HG02943 (cell line): ENCODE data around the gene BTBD6.

Source experiments
- ATAC-seq: cut with Tn5 transposase; IDR thresholded peaks from one replicate; pipeline ENCODE4 v1.9.1; 2021; ENCODE audit warnings: mild to moderate bottlenecking, low read depth, moderate library complexity; ENCODE audit not compliant: unreplicated experiment

BTBD6 gene

GRCh38 chr14:105210266-105211025 lies 37.9 kb upstream of the BTBD6 start:
- no peak for ATAC-seq

DNA sequence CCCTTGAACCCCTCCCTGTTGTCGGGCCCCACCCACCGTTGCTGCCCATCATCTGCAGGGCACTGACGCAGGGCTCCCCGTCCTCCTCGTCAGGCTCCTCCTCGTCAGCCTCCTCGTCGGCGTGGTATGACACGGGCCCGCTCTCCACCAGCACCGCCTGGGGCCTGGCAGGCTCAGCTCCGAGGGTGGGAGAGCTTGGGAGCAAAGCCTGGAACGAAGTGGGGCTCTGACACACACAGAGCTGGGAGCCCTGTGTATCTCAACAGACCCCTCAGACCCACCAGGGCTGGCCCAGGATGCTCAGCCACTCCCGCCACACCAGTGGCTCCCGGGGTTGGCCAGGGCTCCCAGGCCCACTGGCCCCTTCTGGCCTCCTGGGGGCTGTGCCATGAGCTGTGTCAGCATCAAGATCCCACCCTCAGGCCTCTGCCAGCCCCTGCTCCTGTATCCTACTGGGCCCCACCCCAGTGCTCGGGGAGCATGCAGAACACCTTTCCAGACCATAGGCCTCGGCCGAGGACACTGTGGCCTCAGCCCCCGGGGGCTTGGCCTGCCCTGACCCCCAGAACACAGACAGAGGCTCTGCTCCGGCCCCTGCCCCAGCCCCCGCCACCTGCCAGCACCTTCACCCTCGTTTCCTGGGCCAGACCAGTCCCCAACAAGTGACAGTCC lies 37.1 kb upstream of the BTBD6 start:
- ATAC-seq: no peak

DNA sequence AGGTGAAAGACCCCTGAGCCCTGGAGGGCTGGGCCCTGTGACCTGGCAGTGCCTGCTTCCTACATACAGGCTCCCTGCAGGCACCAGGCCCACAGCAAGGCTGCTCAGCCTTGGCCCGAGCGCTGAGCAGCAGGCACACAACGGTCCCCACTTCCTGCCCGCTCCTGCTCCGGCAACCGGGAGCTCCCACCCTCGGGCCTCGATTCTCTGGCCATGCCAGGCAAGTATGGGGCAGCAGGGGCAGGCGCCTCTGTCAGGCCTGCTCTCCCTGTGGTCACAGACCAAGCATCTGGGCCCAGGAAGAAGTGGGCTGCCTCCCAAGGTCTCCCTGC lies 36.6 kb upstream of the BTBD6 start:
- ATAC-seq: no peak

GRCh38 chr14:105212541-105213300 lies 35.6 kb upstream of the BTBD6 start:
- no peak for ATAC-seq

DNA sequence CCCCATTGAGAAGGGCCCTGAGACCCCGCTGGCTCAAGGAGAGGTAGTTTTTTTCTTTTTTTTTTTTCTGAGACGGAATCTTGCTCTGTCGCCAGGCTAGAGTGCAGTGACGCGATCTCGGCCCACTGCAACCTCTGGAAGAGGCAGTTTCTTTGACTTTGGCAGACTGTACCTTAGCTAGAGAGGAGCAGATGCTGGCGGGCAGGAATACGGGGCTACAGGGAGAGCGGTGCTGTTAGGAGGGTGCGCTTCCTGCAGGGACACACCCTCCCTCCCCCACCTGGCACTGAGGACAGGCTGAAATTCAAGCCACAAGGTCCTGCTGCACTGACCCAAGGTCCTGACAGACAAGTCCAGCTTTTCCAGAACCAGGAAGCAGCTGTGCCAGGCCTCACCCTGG lies 35.0 kb upstream of the BTBD6 start:
- no peak for ATAC-seq

DNA sequence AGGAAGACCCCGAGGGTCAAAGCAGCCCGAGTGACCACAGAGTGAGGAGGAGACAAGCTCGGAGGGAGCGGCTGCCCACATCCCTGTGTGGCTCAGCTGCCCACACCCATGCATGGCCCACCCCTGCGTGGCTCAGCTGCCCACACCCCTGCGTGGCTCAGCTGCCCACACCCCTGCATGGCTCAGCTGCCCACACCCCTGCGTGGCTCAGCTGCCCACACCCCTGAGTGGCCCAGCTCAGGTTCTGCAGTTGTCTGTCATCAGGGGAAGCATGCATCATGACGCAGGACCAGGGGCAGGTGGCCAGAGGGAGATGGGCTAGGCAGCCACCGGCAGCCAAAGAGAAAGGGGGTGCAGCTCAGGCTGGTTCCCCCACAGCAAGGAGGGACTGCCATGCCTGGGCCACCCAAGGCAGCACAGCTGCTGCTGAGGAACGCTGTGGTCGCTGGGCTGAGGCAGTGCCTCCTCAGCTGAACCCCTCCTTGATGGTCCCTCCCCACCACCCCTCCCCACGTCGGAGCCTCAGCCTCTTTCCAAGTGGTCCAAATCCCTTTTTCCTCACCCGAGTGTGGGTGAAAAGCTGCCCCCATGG lies 33.9 kb upstream of the BTBD6 start:
- no peak for ATAC-seq

GRCh38 chr14:105215602-105216001 lies 32.7 kb upstream of the BTBD6 start:
- no peak for ATAC-seq

DNA sequence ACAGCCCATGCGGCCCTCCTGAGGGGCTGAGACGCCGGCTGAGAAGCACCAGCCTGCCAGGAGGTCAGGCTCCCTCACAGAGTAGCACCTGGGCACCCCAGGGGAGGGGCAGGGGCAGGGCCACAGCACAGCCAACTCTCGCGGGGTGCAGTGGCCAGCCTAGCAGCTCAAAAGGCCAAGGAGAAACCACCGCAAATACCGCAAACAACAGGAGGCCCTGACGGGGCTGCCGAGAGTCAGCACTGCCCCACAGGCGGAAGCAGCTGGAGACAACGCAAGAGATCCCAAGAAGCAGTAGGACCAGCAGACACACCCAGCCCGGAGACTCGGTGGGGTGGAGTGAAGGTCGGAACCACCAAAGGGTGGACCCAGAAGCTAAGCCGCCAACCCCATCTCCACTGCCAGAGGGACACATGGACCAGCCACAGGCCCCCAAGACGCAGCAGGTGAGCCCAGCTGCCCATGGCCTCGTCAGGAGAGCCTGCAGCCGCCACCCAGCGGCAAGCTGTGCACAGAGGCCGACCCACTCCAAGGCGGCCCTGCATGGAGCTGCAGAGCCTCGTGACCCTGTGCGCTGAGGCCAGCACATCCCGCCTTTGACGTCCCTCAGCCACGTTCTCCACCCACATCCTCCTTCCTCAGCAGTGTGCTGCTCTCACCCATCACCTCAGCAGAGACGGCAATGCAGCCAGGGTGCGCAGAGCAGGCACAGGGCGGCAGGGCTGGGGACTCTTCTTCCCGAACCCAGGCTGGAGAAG lies 31.7 kb upstream of the BTBD6 start:
- ATAC-seq: no peak

DNA sequence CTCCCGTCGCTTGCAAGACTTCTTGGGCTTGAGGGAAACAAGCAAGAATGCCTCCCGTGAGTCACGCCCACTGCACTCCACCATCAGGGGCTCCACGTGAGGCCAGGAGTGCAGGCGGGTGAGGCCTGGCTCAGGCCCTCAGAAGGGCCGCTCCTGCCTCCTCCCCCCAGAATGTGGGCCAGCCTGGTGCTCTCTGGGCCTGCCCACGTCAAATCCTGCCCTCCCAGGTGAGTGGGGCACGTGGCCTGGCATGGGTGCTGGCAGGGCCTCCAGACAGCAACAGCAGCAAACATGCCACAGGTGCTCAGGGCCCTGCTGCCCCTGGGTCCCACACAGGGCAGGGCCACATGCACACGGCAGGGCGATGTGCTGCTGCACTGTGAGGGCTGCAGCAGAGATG lies 30.6 kb upstream of the BTBD6 start:
- no peak for ATAC-seq

- ATAC-seq: no peak
These were observed 29.7 kb upstream of the BTBD6 start for GRCh38 chr14:105218611-105219010.

GRCh38 chr14:105219043-105219612 lies 29.2 kb upstream of the BTBD6 start:
- no peak for ATAC-seq

DNA sequence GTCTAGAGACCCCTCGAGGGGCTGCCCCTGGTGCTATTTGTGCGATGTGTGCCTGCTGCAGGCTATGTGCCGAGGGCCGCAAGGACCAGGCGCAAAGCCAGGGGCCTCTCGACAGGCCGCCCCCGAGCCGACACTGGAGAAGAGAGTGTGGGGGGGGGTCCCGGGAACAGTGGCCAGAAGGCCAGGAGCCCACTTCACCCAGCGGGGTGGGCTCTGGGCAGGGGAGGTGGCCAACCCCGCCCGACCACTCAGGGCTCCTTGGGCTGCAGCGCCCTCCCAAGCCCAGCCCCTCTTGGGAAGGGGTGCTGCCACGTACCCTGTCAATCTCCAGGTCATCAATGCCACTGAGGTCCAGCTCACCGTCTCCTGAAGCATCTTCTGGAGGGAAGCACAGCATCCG lies 28.6 kb upstream of the BTBD6 start:
- no peak for ATAC-seq

GRCh38 chr14:105220699-105221597 lies 27.4 kb upstream of the BTBD6 start:
- no peak for ATAC-seq

GRCh38 chr14:105221598-105222178 lies 26.6 kb upstream of the BTBD6 start:
- ATAC-seq: no peak

DNA sequence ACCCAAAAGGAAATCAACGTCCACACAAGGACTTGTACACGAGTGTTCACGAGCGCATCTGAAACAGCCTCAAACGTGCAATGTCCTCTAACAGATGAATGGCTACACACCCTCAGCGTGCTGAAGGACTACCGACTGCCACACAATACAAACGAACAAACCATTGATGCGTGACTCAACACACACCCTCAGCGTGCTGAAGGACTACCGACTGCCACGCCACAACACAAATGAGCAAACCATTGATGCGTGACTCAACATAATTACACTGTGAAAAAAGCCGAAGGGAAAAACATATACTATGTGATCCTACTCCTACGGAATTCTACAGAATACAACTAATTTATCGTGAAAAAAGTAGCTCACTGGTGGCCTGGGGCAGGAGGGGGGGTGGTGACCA lies 25.1 kb upstream of the BTBD6 start:
- ATAC-seq: no peak

DNA sequence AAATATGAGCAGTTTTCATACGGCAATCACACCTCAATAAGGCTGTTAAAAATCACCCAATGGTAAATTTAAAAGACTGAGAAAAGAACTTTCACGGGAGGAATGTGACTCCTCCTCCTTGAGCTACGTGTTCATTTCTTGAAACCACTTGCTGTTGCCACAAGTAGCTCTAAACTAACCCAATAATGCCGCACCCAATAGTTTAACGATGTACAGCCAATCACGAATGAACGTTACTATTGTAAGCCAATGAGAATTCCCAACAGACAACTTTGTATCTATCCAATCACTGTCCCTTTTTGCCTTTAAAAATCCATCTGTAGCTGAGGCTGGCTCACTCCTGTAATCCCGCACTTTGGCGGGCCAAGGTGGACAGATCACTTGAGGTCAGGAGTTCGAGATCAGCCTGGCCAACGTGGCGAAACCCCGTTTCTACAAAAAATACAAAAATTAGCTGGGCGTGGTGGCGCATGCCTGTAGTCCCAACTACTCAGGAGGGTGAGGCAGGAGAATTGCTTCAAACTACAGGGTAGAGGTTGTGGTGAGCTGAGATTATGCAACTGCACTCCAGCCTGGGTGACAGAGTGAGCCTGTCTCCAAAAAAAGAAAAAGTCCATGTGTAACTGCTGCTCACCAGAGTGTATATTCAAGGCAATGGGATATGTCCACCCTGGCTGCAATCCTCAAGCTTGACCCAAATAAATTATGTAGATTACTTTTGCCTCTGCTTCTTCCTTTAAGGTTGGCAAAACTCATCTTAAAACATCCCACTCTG lies 24.4 kb upstream of the BTBD6 start:
- ATAC-seq: no peak

GRCh38 chr14:105224845-105225570 lies 23.3 kb upstream of the BTBD6 start:
- no peak for ATAC-seq
